Measurements from ENCODE around the gene ZNF277. TPM values are rescaled to one million over a fixed set of nuclear protein-coding genes. Genes with fewer than 3 reads are reported as not detected.

Gene ZNF277
- total and polyA plus RNA-seq, 2 donors (not counting 3 experiments of a cell fraction or from before 2014, with no cell fraction given) = 7.8 to 22.6 TPM

DNA sequence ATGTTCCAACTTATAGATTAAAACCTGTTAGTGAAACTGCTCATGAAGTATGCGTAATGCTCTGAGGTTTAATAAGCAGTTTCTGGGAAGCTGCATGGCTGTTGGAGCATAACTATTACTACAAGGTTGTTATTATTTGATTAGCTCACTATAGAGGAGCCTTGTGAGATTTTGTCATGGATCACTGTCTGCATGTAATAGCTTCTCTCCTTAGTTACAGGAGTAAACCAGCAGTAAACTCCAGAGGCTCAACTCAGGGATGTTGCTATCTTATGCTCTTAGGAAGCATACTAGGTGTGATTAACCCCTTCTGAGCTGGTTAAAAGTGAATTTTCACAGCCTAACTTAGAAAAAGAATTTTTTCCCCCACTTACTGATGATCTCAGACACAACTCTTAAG lies 180.1 kb downstream of the ZNF277 start:
- POLR2A ChIA-PET = no interaction called here
- no peak overlapping the region for H3K4me3 ChIP-seq (replicated peaks in 1 of 3; ENCODE audit: insufficient read depth in 1 of 3, low read depth in 1 of 3, low read length in 3 of 3)
- H3K36me3 ChIP-seq (ENCODE audit: control insufficient read depth in 2 of 2, extremely low read depth in 1 of 2, insufficient read depth in 2 of 2, low read length in 2 of 2) = no peaks in the 10 kb centered on the region
- no peaks in the 10 kb centered on the region for H3K79me2 ChIP-seq (ENCODE audit: control insufficient read depth, insufficient read depth, low read length)
- no peaks in the 10 kb centered on the region for H4K20me1 ChIP-seq (replicated peaks; ENCODE audit: control insufficient read depth, extremely low read depth, insufficient read depth, low read length)
- no peak overlapping the region for H3K4me2 ChIP-seq (ENCODE audit: insufficient read depth, low read length)
- H3K9me1 ChIP-seq (replicated peaks; ENCODE audit: control insufficient read depth, extremely low read depth, insufficient read depth, low read length) = no peaks in the 10 kb centered on the region
- dilution Hi-C loops (cut with MboI; ENCODE audit: extremely low pct_ligation_motif_present, low sequenced_read_pairs) = no loop called here
- H3K27me3 ChIP-seq (ENCODE audit: control insufficient read depth in 2 of 2, insufficient read depth in 2 of 2, low read length in 2 of 2) = no peaks in the 10 kb centered on the region
- CTCF ChIA-PET = interaction anchor here (1.1 kb wide), 1 partner anchor 16 kb away, joined by 4 read pairs; no protein-coding TSS in a partner anchor
- H3K9me3 ChIP-seq (replicated peaks; ENCODE audit: control insufficient read depth, insufficient read depth, low read length) = no peaks in the 10 kb centered on the region
- no peaks in the 10 kb centered on the region for H3K4me1 ChIP-seq (ENCODE audit: control insufficient read depth, extremely low read depth, insufficient read depth, low read length)
- TF ChIP-seq EZH2 (IDR thresholded peaks at IDR 0.05; ENCODE audit: borderline replicate concordance, low read depth, low read length, severe bottlenecking) (no peak), POLR2A (IDR thresholded peaks at IDR 0.05; ENCODE audit: low read depth, low read length) (no peak), CTCF (IDR thresholded peaks at IDR 0.05; ENCODE audit: extremely low read depth in 1 of 2, insufficient read depth in 1 of 2, low read depth in 1 of 2, low read length in 2 of 2) (no peak), MAX (IDR thresholded peaks at IDR 0.05; ENCODE audit: insufficient read depth, insufficient read length) (no peak)
- H3K27ac ChIP-seq (ENCODE audit: insufficient read depth, low read depth, low read length) = no peak overlapping the region
- no peak overlapping the region for H3K9ac ChIP-seq (replicated peaks; ENCODE audit: extremely low read depth, insufficient read depth, low read length)
- BruUV-seq (replicated peaks) = no TSS peak
- FAIRE-seq (no peak), DNase-seq (ENCODE audit: low read depth, low spot score) (no peak)
- no peak overlapping the region for H2AFZ ChIP-seq (ENCODE audit: low read depth, low read length)
- intact Hi-C loops (cut with micrococcal nuclease) = no loop called here

DNA sequence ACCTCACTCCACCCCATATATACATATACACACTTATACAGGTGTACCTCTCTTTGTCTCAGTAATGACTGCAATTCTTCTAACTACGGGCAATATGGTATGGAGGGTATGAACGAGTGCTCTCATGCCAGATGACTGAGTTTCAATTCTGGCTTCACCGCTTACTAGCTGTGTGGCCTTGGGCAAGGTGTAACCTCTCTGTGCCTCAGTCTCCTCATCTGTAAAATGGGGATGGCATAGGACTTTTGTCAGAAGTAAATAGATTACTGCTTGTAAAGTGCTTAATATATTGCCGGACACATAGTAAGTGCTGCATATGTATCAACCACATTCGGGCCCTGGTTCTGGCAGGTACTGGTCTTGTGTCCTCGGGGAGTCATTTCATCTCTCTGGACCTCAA lies 183.7 kb downstream of the ZNF277 start:
- intact Hi-C loops (cut with micrococcal nuclease) = loop anchor here (5.0 kb wide), 1 partner anchor 183 kb away; the partner anchor contains the start of genes DOCK4 and ZNF277
- FAIRE-seq = no peak

More for the DNA sequence above, 183.7 kb downstream of the ZNF277 start:
- no peak overlapping the region for H2AFZ ChIP-seq (ENCODE audit: low read depth, low read length)
- DNase-seq (ENCODE audit: low read depth, low spot score) = no peak
- ChIA-PET CTCF (no interaction called here), POLR2A (no interaction called here)
- H3K27me3 ChIP-seq (ENCODE audit: control insufficient read depth in 2 of 2, insufficient read depth in 2 of 2, low read length in 2 of 2) = peaks cover 0 to 1% of the 10 kb centered on the region in 2 experiments
- H3K4me3 ChIP-seq (replicated peaks in 1 of 3; ENCODE audit: insufficient read depth in 1 of 3, low read depth in 1 of 3, low read length in 3 of 3) = no peak overlapping the region
- H3K27ac ChIP-seq (ENCODE audit: insufficient read depth, low read depth, low read length) = no peak overlapping the region
- TF ChIP-seq MAX (IDR thresholded peaks at IDR 0.05; ENCODE audit: insufficient read depth, insufficient read length) (no peak), MYC (IDR thresholded peaks at IDR 0.05; ENCODE audit: low read depth, low read length) (no peak), GATA2 (IDR thresholded peaks at IDR 0.05; ENCODE audit: insufficient read depth, insufficient read length, low read depth, low read length) (no peak), JUN (IDR thresholded peaks at IDR 0.05; ENCODE audit: borderline replicate concordance, insufficient read depth, insufficient read length, low read depth) (no peak), CTCF (IDR thresholded peaks at IDR 0.05; ENCODE audit: extremely low read depth in 1 of 2, insufficient read depth in 1 of 2, low read depth in 1 of 2, low read length in 2 of 2) (no peak), FOS (IDR thresholded peaks at IDR 0.05; ENCODE audit: borderline replicate concordance, insufficient read depth, low read length) (no peak), EZH2 (IDR thresholded peaks at IDR 0.05; ENCODE audit: borderline replicate concordance, low read depth, low read length, severe bottlenecking) (no peak), POLR2A (IDR thresholded peaks at IDR 0.05; ENCODE audit: low read depth, low read length) (no peak)
- no peak overlapping the region for H3K4me2 ChIP-seq (ENCODE audit: insufficient read depth, low read length)
- no peaks in the 10 kb centered on the region for H3K36me3 ChIP-seq (ENCODE audit: control insufficient read depth in 2 of 2, extremely low read depth in 1 of 2, insufficient read depth in 2 of 2, low read length in 2 of 2)
- no peaks in the 10 kb centered on the region for H4K20me1 ChIP-seq (replicated peaks; ENCODE audit: control insufficient read depth, extremely low read depth, insufficient read depth, low read length)
- peaks cover 5% of the 10 kb centered on the region for H3K4me1 ChIP-seq (ENCODE audit: control insufficient read depth, extremely low read depth, insufficient read depth, low read length)
- dilution Hi-C loops (cut with MboI; ENCODE audit: extremely low pct_ligation_motif_present, low sequenced_read_pairs) = no loop called here
- no peak overlapping the region for H3K9ac ChIP-seq (replicated peaks; ENCODE audit: extremely low read depth, insufficient read depth, low read length)
- H3K9me3 ChIP-seq (replicated peaks; ENCODE audit: control insufficient read depth, insufficient read depth, low read length) = no peaks in the 10 kb centered on the region
- no peaks in the 10 kb centered on the region for H3K9me1 ChIP-seq (replicated peaks; ENCODE audit: control insufficient read depth, extremely low read depth, insufficient read depth, low read length)
- H3K79me2 ChIP-seq (ENCODE audit: control insufficient read depth, insufficient read depth, low read length) = no peaks in the 10 kb centered on the region
- BruUV-seq (replicated peaks) = no TSS peak

Measured in endothelial cell of umbilical vein (primary cell).